ELF-1 (cell line): Measurements from ENCODE around the gene MAN1C1.
A peak's percentile ranks its signal among the peaks of the same experiment; 100 is the strongest.

Experiments
- DNase-seq: peaks from one replicate; pipeline ENCODE4 v3.0.0-alpha.2; 2016; ENCODE audit warnings: low read depth, low spot score

The MAN1C1 gene

GRCh38 chr1:25614501-25615171 is 2.0 kb upstream of the MAN1C1 start:
- DNase-seq = no peak

GRCh38 chr1:25615172-25615541 is 1.4 kb upstream of the MAN1C1 start:
- no peak for DNase-seq

GRCh38 chr1:25615563-25616094 is 962 bp upstream of the MAN1C1 start:
- DNase-seq = no peak

- DNase-seq = peak; percentile 41
Measured at GRCh38 chr1:25616987-25617624, 515 bp downstream of the MAN1C1 start.

- DNase-seq = peak; percentile 32
Measured at GRCh38 chr1:25617625-25618432, 1.2 kb downstream of the MAN1C1 start.

DNA sequence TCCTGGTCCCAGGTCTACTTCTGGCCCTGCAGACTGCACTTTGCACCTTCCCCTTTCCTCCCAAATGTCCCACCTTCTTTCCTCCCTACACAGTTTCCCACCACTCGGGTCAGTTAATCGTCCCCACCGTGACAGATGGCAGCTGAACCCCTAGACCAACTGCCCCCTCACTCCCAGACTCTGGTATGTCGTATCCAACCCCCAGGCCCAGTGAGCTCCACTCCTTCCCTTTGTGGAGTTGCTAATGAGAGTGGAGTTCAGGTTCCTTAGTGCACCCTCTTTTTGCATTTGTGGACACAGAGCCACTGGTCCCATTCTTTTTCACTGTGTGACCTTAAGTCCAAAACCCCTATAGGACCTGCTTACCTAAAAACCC is 1.8 kb downstream of the MAN1C1 start:
- no peak for DNase-seq

DNA sequence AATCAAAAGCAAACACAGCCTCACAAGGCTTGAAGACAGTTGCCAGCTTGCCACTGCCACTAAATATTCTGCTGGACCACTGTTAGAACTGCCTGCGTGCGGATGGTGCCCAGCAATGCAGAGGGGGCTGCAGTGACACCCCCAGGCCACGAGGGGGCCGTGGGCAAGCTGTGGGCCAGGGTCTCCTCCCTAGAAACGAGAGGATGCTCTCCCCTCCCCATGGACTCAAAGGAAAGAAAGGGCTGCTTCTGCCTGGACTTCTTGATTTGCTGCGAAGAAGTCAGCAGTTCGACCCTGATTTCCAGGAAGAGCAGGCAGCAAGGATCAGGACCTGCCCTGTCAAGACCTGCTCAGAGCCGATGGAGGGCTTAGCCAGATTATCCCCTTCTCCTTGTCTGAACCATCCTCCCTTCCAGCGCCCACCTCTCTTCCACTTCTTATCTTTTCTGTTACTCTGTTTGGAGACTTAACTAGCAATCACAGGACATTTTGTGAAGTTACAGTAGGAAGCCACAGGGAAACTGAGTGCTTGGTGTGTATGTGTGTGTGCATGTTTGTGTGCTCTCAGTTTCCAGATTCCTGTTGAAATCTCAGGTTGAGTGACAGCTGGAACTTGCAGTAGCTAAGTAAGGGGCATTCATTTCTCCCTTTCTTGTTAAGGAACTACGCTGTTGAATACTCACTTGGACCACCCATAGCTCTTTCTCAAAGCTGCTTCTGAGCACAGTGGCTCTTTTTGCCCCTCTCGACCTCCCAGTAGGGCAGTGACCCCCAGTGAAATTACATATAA is 2.7 kb downstream of the MAN1C1 start:
- DNase-seq = peak; percentile 88

DNA sequence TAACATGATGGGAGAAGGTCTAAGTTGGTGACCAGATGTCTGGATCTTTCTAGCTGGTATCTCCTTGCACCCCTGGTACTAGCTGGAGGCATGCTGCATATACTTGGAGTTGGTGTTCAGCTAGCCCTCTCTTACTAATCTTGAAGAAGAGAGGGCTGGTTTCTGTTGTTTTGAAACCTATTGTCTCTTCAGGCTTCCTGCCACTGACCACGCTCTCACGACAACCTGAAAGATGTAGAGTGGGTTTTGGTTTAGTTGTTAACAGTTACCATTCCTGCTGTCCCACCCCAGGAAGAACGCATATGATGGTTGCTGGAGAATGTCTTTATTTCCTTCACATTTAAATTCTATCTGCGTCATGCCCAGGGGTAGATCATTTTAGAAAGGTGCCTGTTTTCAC is 3.6 kb downstream of the MAN1C1 start:
- no peak for DNase-seq

GRCh38 chr1:25620701-25621350 is 4.2 kb downstream of the MAN1C1 start:
- no peak for DNase-seq

DNA sequence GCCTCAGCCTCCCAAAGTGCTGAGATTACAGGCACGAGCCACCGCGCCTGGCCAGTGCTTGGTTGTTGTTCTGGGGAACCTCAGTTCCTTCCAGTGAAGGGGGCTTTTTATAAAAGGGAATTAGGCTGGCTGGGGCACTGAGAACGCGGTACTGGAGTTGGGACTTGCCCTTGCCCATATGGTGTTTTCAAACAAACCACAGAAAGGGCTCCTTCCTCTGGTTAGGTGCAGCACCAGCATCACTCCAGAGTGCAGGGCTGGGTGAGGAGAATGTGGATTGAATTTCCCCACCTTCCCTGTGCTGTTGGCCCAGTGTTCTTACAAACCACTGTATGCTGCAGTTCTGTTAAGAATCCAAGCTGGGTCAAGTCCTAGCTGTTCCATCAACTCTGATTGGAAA is 5.3 kb downstream of the MAN1C1 start:
- no peak for DNase-seq

DNA sequence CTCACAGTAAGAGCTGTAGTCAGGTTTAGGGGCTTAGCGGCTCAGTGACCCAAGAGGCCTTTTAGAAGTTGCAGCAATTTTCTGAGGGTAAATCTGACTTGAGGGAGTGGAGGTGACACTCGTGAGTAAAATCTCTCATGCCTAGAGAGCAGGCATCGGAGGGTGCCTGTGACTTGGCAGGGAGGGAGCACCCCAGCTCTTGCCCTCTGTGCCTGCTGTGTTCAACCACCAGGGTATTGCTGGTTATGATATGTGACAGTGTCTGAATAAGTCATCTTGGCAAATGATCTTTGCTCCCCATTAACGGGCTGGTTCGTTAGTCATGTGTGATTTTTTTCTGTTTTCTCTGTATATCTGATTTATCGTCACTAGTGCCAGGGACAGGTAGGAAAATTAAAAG is 5.9 kb downstream of the MAN1C1 start:
- DNase-seq = no peak

DNA sequence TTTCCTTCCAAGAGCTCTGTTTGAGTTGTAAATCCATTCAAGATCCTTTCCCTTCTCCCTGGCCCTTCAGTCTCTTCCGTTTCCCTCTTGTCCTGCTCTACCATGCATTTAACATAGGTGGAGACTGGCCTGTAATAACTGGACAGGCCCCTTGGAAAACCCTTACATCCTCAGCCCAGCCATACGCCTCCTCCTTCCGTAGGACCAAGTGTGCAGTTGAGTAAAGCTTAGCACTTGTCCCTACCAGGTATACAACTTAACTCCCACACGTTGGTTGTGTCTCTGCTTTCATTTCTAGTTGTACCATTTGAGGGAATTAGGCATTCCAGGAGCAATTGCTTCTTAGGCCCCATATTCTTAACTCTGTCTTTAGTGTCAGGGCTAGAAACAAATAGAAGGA is 6.4 kb downstream of the MAN1C1 start:
- DNase-seq = no peak

DNA sequence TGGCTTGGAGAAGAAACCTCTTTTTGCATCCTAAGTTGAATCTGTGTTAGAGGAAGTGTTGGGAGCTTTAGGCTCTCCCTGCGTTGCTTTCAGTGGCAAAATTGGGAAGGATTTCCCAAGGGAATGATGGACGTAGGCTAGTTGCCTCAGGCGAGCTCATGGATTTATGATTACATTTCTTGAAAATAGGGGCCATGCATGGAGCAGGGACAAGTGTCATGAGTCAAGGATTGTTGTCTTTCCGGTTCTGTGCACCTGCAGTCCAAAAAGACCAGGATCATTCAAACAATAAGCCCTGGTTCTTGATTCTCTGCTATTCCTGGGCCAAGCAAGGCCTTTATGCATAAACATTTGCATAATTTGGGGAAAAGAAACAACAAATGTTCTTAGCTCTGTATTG is 7.1 kb downstream of the MAN1C1 start:
- no peak for DNase-seq

DNA sequence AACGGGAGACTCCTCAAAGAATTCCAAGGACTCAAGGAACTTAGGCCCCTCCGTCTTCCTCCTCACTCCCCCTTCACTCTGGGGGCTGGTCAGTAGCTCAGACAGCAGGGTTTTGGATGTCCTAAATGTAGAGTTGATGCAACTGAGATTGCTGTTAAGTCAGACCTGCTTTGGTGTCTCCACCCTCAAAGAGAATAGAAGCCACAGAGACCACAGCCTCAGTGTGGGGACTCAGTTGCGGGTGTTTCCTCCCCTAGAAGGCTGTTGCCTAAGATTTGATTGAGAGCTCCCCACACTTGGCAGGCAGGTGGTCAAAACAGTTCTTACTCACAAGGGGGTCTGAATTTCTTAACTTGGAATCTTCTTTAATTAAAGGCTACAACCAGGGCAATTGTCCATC is 7.6 kb downstream of the MAN1C1 start:
- no peak for DNase-seq

DNA sequence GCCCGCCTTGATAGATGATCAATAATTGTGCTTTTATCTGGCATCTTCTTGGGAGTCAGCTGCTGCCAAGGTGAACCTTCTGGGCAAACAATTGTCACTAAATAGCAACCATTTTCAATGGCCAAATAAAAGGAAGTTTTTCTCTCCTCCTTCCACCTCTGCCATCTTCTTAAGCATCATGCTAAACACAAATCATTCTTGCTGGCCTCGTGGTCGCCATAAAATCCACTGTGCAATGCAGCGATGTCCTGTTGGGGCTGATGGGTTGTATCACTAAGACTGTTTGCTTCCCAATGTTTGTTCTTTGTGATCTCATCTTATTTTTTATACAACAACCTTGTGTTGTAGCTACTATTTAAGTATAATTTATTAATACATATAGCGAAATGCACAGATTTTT is 8.0 kb downstream of the MAN1C1 start:
- DNase-seq = no peak

DNA sequence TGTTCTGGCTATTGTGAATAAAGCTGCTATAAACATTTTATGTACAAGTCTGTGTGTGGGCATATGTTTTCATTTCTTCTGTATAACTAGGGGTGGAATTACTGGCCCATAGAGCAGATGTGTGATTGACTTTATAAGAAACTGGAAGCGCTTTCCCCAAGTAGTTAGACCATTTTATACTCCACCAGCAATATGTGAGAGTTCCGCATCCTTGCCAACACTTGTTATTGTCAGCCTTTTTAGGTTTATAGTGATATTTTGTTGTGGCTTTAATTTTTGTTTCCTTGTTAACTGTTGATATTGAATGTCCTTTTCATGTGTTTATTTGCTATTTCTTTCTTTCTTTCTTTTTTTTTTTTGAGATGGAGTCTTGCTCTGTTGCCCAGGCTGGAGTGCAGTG is 9.4 kb downstream of the MAN1C1 start:
- DNase-seq = no peak

- DNase-seq = no peak
Measured at GRCh38 chr1:25628741-25629421, 12.3 kb downstream of the MAN1C1 start.

- no peak for DNase-seq
Measured at GRCh38 chr1:25629836-25630235, 13.2 kb downstream of the MAN1C1 start.

DNA sequence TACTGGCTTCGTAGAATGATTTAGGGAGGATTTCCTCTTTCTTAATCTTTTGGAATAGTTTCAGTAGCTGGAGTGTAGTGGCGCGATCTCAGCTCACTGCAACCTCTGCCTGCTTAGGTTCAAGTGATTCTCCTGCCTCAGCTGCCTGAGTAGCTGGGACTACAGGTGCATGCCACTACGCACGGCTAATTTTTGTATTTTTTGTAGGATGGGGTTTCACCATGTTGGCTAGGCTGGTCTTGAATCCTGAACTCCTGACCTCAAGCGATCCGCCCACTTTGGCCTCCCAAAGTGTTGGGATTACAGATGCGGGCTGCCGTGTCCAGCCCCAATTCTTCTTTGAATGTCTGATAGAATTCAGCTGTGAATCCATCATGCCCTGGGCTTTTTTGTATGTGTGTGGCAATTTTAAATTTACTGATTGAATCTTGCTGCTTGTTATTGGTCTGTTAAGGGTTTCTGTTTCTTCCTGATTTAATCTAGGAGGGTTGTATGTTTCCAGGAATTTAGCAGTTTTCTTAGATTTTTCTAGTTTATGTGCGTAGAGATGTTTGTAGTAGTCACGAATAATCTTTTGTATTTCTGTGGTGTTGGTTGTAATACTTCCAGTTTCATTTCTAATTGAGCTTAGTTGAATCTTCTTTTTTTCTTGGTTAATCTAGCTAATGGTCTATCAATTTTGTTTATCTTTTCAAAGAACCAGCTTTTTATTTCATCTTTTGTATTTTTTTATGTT is 15.3 kb downstream of the MAN1C1 start:
- DNase-seq = no peak

- DNase-seq = no peak
Measured at GRCh38 chr1:25634066-25634465, 17.5 kb downstream of the MAN1C1 start.
